H1 (cell line): ENCODE data around the gene CCDC192.

Experiments
- EP300 ChIP-seq, 2 experiments: IDR thresholded peaks; 1 replicate in 1 of 2; 2 replicates in 1 of 2; pipeline ENCODE4 v1.6.1; 2011 to 2012; ENCODE audit warnings: low read depth in 2 of 2, low read length in 2 of 2, mild to moderate bottlenecking in 2 of 2, borderline replicate concordance in 1 of 2, inconsistent platforms in 1 of 2, moderate library complexity in 1 of 2
- POLR2A ChIP-seq, 2 experiments: IDR thresholded peaks; 1 replicate in 1 of 2; 2 replicates in 1 of 2; pipeline ENCODE4 v1.6.1; 2011; ENCODE audit warnings: low read depth in 2 of 2, low read length in 2 of 2, mild to moderate bottlenecking in 2 of 2; ENCODE audit errors: control extremely low read depth in 1 of 2
- RXRA ChIP-seq: IDR thresholded peaks from 2 replicates; pipeline ENCODE4 v1.6.1; 2011; ENCODE audit warnings: low read depth, mild to moderate bottlenecking, low read length, moderate library complexity; ENCODE audit not compliant: insufficient read depth
- SUZ12 ChIP-seq: fragments of 200-600 bp; sonication (generic); IDR thresholded peaks from 2 replicates; pipeline ENCODE4 v1.6.1; 2012; ENCODE audit warnings: mild to moderate bottlenecking, inconsistent platforms, low read length, moderate library complexity, mixed read lengths
- TAF1 ChIP-seq: IDR thresholded peaks from 2 replicates; pipeline ENCODE4 v1.6.1; 2011; ENCODE audit warnings: mild to moderate bottlenecking, low read depth, low read length
- ZNF274 ChIP-seq: IDR thresholded peaks from 2 replicates; pipeline ENCODE4 v1.7.0; 2012; ENCODE audit warnings: low read length, borderline replicate concordance; ENCODE audit errors: extremely low read depth
- TF ChIP-seq, protein P1 (sequence below): IDR thresholded peaks from 2 replicates; pipeline ENCODE4 v1.6.1; 2012; ENCODE audit warnings: low read length, inconsistent platforms
- TF ChIP-seq, protein P2 (sequence below): IDR thresholded peaks from 2 replicates; pipeline ENCODE4 v1.6.1; 2011; ENCODE audit warnings: low read depth, mild to moderate bottlenecking, low read length; ENCODE audit not compliant: insufficient read depth
- TF ChIP-seq, protein P3 (sequence below): fragments of 300-600 bp; sonication (generic); IDR thresholded peaks from 2 replicates; pipeline ENCODE4 v1.7.1; 2012; ENCODE audit warnings: low read length, moderate library complexity, mild to moderate bottlenecking, inconsistent platforms; ENCODE audit not compliant: insufficient replicate concordance

DNA sequence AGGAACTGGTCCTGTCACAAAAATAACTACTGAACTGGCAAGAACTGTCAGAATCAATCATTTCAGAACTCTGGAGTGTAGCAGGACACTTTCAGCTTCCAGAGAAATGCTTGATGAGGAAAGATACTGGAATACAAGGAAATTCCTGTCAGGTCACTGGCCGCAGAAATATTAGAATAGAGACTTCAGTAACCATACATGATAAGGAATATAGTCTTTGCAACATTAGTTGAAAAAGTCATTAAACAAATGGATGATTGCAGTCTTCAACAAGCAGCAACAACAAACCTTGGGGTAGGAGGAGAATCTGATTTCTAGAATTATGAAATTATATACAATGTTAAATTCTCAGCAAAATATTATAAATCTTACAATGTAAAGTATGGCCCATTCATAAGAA is 88.2 kb downstream of the CCDC192 start:
- TF ChIP-seq, protein P1, sequence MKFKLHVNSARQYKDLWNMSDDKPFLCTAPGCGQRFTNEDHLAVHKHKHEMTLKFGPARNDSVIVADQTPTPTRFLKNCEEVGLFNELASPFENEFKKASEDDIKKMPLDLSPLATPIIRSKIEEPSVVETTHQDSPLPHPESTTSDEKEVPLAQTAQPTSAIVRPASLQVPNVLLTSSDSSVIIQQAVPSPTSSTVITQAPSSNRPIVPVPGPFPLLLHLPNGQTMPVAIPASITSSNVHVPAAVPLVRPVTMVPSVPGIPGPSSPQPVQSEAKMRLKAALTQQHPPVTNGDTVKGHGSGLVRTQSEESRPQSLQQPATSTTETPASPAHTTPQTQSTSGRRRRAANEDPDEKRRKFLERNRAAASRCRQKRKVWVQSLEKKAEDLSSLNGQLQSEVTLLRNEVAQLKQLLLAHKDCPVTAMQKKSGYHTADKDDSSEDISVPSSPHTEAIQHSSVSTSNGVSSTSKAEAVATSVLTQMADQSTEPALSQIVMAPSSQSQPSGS: no peak
- TF ChIP-seq RXRA (no peak), ZNF274 (no peak), TAF1 (no peak), EP300 (IDR thresholded peaks at IDR 0.05; ENCODE audit: borderline replicate concordance in 1 of 2, low read depth in 2 of 2, low read length in 2 of 2) (no peak), POLR2A (IDR thresholded peaks at IDR 0.05; ENCODE audit: control extremely low read depth in 1 of 2, low read depth in 2 of 2, low read length in 2 of 2) (no peak), SUZ12 (no peak)
- TF ChIP-seq, protein P2, sequence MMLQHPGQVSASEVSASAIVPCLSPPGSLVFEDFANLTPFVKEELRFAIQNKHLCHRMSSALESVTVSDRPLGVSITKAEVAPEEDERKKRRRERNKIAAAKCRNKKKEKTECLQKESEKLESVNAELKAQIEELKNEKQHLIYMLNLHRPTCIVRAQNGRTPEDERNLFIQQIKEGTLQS: no peak
- TF ChIP-seq, protein P3, sequence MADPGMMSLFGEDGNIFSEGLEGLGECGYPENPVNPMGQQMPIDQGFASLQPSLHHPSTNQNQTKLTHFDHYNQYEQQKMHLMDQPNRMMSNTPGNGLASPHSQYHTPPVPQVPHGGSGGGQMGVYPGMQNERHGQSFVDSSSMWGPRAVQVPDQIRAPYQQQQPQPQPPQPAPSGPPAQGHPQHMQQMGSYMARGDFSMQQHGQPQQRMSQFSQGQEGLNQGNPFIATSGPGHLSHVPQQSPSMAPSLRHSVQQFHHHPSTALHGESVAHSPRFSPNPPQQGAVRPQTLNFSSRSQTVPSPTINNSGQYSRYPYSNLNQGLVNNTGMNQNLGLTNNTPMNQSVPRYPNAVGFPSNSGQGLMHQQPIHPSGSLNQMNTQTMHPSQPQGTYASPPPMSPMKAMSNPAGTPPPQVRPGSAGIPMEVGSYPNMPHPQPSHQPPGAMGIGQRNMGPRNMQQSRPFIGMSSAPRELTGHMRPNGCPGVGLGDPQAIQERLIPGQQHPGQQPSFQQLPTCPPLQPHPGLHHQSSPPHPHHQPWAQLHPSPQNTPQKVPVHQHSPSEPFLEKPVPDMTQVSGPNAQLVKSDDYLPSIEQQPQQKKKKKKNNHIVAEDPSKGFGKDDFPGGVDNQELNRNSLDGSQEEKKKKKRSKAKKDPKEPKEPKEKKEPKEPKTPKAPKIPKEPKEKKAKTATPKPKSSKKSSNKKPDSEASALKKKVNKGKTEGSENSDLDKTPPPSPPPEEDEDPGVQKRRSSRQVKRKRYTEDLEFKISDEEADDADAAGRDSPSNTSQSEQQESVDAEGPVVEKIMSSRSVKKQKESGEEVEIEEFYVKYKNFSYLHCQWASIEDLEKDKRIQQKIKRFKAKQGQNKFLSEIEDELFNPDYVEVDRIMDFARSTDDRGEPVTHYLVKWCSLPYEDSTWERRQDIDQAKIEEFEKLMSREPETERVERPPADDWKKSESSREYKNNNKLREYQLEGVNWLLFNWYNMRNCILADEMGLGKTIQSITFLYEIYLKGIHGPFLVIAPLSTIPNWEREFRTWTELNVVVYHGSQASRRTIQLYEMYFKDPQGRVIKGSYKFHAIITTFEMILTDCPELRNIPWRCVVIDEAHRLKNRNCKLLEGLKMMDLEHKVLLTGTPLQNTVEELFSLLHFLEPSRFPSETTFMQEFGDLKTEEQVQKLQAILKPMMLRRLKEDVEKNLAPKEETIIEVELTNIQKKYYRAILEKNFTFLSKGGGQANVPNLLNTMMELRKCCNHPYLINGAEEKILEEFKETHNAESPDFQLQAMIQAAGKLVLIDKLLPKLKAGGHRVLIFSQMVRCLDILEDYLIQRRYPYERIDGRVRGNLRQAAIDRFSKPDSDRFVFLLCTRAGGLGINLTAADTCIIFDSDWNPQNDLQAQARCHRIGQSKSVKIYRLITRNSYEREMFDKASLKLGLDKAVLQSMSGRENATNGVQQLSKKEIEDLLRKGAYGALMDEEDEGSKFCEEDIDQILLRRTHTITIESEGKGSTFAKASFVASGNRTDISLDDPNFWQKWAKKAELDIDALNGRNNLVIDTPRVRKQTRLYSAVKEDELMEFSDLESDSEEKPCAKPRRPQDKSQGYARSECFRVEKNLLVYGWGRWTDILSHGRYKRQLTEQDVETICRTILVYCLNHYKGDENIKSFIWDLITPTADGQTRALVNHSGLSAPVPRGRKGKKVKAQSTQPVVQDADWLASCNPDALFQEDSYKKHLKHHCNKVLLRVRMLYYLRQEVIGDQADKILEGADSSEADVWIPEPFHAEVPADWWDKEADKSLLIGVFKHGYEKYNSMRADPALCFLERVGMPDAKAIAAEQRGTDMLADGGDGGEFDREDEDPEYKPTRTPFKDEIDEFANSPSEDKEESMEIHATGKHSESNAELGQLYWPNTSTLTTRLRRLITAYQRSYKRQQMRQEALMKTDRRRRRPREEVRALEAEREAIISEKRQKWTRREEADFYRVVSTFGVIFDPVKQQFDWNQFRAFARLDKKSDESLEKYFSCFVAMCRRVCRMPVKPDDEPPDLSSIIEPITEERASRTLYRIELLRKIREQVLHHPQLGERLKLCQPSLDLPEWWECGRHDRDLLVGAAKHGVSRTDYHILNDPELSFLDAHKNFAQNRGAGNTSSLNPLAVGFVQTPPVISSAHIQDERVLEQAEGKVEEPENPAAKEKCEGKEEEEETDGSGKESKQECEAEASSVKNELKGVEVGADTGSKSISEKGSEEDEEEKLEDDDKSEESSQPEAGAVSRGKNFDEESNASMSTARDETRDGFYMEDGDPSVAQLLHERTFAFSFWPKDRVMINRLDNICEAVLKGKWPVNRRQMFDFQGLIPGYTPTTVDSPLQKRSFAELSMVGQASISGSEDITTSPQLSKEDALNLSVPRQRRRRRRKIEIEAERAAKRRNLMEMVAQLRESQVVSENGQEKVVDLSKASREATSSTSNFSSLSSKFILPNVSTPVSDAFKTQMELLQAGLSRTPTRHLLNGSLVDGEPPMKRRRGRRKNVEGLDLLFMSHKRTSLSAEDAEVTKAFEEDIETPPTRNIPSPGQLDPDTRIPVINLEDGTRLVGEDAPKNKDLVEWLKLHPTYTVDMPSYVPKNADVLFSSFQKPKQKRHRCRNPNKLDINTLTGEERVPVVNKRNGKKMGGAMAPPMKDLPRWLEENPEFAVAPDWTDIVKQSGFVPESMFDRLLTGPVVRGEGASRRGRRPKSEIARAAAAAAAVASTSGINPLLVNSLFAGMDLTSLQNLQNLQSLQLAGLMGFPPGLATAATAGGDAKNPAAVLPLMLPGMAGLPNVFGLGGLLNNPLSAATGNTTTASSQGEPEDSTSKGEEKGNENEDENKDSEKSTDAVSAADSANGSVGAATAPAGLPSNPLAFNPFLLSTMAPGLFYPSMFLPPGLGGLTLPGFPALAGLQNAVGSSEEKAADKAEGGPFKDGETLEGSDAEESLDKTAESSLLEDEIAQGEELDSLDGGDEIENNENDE: no peak
